B cell (primary cell): ENCODE measurements around the gene LRPPRC.

Source experiments
- EZH2 ChIP-seq: IDR thresholded peaks from 2 replicates; pipeline ENCODE4 v1.6.1; 2012; ENCODE audit warnings: borderline replicate concordance, low read depth, mild to moderate bottlenecking, moderate library complexity, low read length; ENCODE audit not compliant: insufficient read depth, poor library complexity, severe bottlenecking
- TF ChIP-seq, protein P1 (sequence below): fragments of 200-600 bp; IDR thresholded peaks from one replicate; pipeline ENCODE4 v1.8.0; 2022; ENCODE audit warnings: antibody characterized with exemption, mild to moderate bottlenecking

GRCh38 chr2:43998263-43998662, 2.5 kb upstream of the LRPPRC start:
- TF ChIP-seq, protein P1, sequence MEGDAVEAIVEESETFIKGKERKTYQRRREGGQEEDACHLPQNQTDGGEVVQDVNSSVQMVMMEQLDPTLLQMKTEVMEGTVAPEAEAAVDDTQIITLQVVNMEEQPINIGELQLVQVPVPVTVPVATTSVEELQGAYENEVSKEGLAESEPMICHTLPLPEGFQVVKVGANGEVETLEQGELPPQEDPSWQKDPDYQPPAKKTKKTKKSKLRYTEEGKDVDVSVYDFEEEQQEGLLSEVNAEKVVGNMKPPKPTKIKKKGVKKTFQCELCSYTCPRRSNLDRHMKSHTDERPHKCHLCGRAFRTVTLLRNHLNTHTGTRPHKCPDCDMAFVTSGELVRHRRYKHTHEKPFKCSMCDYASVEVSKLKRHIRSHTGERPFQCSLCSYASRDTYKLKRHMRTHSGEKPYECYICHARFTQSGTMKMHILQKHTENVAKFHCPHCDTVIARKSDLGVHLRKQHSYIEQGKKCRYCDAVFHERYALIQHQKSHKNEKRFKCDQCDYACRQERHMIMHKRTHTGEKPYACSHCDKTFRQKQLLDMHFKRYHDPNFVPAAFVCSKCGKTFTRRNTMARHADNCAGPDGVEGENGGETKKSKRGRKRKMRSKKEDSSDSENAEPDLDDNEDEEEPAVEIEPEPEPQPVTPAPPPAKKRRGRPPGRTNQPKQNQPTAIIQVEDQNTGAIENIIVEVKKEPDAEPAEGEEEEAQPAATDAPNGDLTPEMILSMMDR = no peak
- no peak for TF ChIP-seq EZH2
